KBM-7 (cell line): ENCODE results near the gene C1orf174.

Source experiments
- DNase-seq: peaks from one replicate; pipeline ENCODE4 v3.0.0-alpha.2; 2015
- in situ Hi-C: fragments of 300-500 bp; cut with MboI; formaldehyde crosslinking; loops from 2 replicates; pipeline ENCODE4 v1.14.3; 2020; ENCODE audit warnings: low sequenced_read_pairs, low pct_unique_long_range_greater_than_20kb, mixed read lengths

C1orf174 gene

GRCh38 chr1:3900969-3901529 is 977 bp upstream of the C1orf174 start:
- peak; percentile 95 for DNase-seq

GRCh38 chr1:3899754-3900149 is 320 bp downstream of the C1orf174 start:
- DNase-seq, result peak; percentile 32
- in situ Hi-C loops, result no loop called here

More at GRCh38 chr1:3900969-3901529, 977 bp upstream of the C1orf174 start:
- in situ Hi-C loops, result no loop called here

DNA sequence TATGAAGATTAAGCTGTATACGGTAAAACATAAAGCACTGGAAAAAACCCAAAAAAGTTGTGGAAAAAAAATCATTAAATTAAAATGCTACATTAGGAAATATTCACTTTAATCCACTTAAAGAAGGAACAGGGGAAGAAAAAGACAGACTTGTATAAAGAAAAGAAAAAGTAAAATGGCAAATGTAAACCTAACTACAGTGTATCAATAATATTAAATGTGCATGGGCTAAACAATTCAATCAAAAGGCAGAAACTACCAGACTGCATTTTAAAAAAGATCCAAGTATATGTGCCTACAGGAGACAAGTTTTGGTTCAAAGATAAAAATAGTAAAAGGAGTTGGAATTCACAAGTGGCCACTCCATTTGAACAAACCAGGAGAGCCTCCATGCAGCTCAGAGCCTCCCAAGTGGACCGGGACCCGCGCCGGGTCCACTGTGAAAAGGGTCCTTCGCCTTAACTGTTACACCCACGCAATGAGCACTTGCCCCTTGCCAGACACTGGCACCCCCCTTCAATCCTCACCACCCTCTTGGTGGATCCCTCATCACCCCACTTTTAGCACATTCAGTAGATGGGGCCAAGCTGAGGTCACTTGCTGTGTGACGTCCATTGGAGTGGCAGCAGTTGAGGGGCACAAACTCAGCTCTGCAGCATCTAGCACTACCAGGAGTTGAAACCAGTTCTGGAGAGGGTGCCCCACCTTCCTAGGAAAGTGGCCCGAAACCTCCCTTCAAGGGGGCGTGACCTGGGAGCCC is 898 bp downstream of the C1orf174 start:
- DNase-seq, result no peak

DNA sequence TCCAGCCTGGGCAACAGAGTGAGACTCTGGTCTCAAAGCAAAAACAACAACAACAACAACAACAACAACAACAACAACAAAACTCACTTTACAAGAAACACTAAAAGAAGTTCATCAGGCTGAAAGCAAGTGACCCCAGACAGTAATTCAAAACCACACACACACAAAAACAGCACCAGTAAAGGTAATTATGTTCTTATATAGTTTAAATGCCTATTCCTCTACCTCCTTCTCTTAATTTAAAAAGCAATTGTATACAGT is 1.7 kb downstream of the C1orf174 start:
- DNase-seq, result no peak
- in situ Hi-C loops, result no loop called here

More for the DNA sequence above, 898 bp downstream of the C1orf174 start:
- in situ Hi-C loops, result no loop called here

DNA sequence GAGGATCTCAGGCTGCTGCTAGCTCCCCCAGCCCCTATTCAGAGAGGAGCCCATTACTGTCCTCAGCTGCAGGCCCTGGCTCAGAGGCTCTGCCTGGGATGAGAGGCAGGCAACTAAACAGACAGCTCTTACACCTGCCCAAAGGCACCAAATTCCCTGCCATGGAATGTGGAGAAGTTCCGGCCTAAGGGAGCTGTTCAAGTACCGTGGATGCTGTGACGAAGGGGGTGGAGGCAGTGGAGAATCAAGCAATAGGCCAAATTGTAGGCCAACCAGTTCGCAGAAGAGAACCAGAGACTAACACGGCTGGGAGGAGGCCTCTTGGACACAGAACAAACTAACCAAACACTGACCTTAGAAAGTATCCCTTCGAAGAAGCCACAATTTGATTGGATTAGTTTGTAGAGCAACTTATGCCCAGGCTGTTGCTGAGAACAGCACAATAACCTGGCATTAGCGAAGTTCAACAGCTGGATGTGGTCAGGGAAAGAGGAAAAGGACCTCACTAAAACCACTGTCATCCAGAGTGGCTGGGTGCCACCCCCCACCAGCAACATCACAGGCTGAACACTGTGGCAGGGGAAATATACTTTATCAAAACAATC is 3.6 kb downstream of the C1orf174 start:
- in situ Hi-C loops, result no loop called here
- DNase-seq, result no peak

DNA sequence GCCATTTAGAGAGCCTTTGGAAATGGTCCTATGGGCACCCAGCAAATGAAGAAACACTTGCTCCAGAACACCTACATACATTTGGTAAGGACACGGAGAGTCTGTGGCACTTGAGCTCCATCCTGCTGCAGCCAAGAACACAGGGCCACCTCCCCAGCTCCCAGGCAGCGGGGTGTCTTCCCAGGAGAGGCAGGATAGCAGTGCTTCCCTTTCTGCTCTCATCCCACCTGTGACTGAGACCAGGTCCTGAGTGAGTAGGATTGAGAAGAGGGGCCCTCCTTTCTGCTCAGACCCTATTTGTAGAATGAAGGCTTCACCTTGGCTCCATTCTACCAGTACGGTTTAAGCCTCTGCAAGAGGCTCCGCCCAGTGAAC is 4.1 kb downstream of the C1orf174 start:
- in situ Hi-C loops, result no loop called here
- DNase-seq, result no peak

DNA sequence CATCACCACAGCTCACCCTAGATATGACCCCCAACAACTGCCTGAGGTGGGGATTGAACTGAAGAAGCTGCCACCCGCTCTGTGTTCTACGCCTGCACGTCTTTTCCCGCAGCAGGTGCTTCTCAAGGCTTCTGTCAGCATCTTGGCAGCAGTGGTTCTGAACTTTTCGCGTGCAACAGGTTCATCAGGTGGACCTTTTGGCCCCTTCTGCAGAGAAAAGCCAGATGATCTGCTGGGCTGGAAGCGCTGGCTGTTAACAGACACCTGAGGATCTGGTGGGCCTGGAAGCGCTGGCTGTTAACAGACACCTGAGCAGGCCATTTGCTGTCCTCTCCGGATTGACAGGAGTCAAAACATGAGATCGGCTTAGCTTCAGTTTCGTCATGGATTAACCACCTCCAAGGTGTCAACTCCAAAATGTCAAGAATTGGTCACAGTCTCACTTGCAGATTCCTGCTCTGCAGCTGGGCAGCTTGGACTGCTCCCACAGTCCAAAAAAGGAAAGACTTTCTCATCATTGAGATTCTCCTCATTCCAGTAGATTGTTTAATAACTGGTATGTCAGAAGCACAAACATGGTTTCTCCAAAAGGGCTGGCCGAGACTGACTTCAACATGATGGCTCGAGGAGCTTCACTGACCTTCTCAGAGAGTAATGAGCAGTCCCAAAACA is 4.7 kb downstream of the C1orf174 start:
- DNase-seq, result no peak
- in situ Hi-C loops, result no loop called here

DNA sequence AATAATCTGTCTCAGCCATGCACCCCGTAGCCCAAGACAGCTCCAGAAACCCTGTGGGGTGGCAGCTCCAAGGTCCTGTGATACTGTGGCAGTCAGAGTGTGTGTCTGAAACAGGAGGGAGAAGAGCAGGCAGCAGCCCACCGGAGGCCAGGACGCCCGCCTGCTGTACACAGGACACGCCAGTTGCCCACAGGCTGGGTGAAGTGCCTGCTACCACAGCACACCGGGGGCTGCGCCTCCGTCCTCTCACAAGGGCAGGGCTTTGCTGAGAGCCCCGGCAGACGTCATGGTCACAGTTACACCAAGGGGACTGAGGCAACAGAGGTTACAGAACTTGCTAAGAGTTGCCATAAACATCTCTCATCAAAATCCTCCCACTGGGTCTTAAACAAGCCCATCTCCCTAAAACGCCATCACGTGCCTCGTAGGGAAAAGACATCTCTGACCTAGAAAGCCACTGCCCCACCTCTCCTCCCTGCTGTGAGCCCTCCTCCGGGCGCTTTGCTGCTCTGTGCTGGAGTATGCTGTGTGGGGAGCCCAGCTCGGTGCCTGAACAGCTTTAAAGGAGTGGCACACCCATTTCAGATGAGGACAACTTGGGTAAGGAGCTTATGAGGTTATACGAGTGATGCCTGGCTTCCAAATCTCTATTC is 5.3 kb downstream of the C1orf174 start:
- DNase-seq, result no peak
- in situ Hi-C loops, result no loop called here

DNA sequence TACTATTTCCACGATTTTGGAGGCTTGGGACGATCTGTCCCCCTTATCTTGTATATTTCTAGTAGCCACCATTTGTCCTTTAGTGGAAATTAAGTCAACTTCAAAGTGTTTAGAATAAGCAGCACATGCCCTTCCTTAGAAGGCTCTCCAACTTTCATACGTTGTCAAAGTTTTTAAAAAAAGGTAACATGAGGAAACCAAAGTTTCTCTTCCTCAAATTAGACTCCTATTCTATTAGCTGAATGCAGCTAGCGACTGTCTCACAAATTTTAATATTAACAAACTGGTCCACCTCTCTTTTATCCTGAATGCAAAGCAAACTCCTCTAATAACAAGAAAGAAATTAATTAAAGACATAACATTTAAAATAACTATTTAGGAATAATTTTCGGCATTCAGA is 6.9 kb downstream of the C1orf174 start:
- DNase-seq, result no peak
- in situ Hi-C loops, result no loop called here

GRCh38 chr1:3892748-3893147 is 7.3 kb downstream of the C1orf174 start:
- in situ Hi-C loops, result no loop called here
- DNase-seq, result no peak

GRCh38 chr1:3891329-3891865 is 8.7 kb downstream of the C1orf174 start:
- DNase-seq, result no peak
- in situ Hi-C loops, result no loop called here

- DNase-seq, result peak; percentile 88
- in situ Hi-C loops, result no loop called here
Observed at GRCh38 chr1:3890389-3891328, 9.4 kb downstream of the C1orf174 start.

- DNase-seq, result no peak
- in situ Hi-C loops, result no loop called here
Observed at GRCh38 chr1:3889936-3890335, 10.1 kb downstream of the C1orf174 start.

GRCh38 chr1:3888301-3888700 is 11.8 kb downstream of the C1orf174 start:
- in situ Hi-C loops, result no loop called here
- DNase-seq, result no peak

DNA sequence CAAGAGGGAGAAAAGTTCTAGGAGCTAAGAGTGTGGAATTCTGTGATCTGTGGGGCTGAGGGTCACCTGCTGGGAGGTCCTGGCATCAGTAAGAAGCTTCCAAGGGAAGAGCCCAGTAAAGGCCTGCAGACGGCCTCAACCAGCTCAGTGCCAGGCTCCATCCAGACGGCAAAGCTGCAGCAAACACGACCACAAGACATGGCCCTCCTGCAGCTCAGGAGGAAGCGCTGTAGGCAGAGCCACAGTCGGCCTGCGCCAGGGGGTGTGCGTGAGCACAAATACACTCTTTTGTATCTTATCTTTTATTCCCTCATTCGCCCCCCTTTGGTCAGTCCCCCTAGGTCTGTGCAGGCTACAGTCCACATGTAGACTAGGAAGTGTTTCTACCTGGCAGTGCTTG is 13.4 kb downstream of the C1orf174 start:
- peak; percentile 39 for DNase-seq

DNA sequence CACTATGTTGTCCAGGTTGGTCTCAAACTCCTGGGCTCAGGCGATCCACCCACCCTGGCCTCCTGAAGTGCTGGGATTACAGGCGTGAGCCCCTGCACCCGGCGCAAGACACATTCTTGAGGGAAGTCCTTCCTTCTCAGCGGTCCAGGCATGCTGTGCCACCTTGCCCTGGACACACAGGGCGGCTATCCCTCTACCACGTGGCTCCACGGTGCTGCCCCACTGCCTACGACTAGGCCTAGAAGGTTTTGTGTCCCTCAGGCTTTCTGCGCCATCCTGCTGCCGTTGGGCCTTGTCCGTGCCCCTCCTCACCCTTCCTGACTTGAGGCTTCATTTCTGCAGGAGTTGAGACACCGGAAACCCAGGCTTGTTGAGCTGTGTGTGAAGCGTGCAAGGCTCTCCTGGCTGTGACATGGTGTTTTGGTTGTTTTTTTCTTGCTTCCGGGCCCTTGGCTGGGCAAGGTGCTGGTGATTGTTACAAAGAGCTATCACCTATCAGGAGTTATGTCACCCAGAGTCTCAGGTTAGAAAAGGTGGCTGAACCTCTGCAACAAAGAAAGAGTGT is 13.9 kb downstream of the C1orf174 start:
- DNase-seq, result peak; percentile 38
- in situ Hi-C loops, result no loop called here

More for the DNA sequence above, 13.4 kb downstream of the C1orf174 start:
- in situ Hi-C loops, result no loop called here

DNA sequence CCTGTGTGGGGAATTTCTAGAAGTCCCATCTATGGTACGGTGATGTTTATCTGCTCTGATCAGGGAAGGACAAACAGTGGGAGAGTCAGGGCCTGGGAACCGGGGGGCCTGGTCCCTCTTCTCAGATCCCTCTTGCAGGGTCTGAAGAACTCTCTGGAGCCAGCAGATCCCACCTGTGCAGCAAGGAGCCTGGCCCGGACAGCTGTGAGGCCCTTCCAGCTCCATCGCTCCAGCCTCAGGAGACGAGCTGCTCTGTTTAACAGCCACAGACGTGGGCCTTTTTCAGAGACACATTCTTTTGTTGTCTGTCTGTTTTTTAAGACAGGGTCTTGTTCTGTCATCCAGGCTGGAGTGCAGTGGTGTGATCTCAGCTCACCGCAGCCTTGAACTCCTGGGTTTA is 14.5 kb downstream of the C1orf174 start:
- no peak for DNase-seq
- in situ Hi-C loops, result no loop called here

- DNase-seq, result no peak
- in situ Hi-C loops, result no loop called here
Observed at GRCh38 chr1:3884966-3885365, 15.1 kb downstream of the C1orf174 start.
